ENCODE data around the gene NLRP3. TPM values are rescaled to one million over a fixed set of nuclear protein-coding genes. Genes with fewer than 3 reads are reported as not detected.
"Not testable (repeated sequence)": the region's sequence is repeated elsewhere in the genome, so short reads cannot be mapped to it uniquely, and the experiment has no call there.

The NLRP3 gene
- total RNA-seq, 1 donor from 2014 or later, result not detected

- H3K9me3 Mint-ChIP-seq (ENCODE audit: low read depth), result peaks cover 3% of the 10 kb centered on the region
- H3K4me1 Mint-ChIP-seq (ENCODE audit: low read depth), result no peaks in the 10 kb centered on the region
- H3K36me3 Mint-ChIP-seq (ENCODE audit: insufficient read depth), result no peaks in the 10 kb centered on the region
- H3K4me3 Mint-ChIP-seq (ENCODE audit: low read depth), result no peak overlapping the region
- no peak for DNase-seq (ENCODE audit: low spot score, unreplicated experiment)
- H3K27ac Mint-ChIP-seq, result no peak overlapping the region
- H3K27me3 Mint-ChIP-seq, result no peaks in the 10 kb centered on the region
- no peak for TF ChIP-seq CTCF (IDR thresholded peaks at IDR 0.05; ENCODE audit: unreplicated experiment)
These were observed 59.8 kb downstream of the NLRP3 start for GRCh38 chr1:247475793-247476192.

- not testable (repeated sequence) for DNase-seq (ENCODE audit: low spot score, unreplicated experiment); H3K9me3 Mint-ChIP-seq (ENCODE audit: low read depth); H3K27ac Mint-ChIP-seq; H3K27me3 Mint-ChIP-seq; H3K4me1 Mint-ChIP-seq (ENCODE audit: low read depth); H3K4me3 Mint-ChIP-seq (ENCODE audit: low read depth); H3K36me3 Mint-ChIP-seq (ENCODE audit: insufficient read depth)
These were observed 60.5 kb downstream of the NLRP3 start for GRCh38 chr1:247476328-247477058.

- H3K27me3 Mint-ChIP-seq, result peaks cover 3% of the 10 kb centered on the region
- DNase-seq (ENCODE audit: low spot score, unreplicated experiment), result no peak
- no peak overlapping the region for H3K27ac Mint-ChIP-seq
- no peaks in the 10 kb centered on the region for H3K9me3 Mint-ChIP-seq (ENCODE audit: low read depth)
- TF ChIP-seq CTCF (IDR thresholded peaks at IDR 0.05; ENCODE audit: unreplicated experiment), result no peak
- H3K4me1 Mint-ChIP-seq (ENCODE audit: low read depth), result no peaks in the 10 kb centered on the region
- H3K4me3 Mint-ChIP-seq (ENCODE audit: low read depth), result no peak overlapping the region
- no peaks in the 10 kb centered on the region for H3K36me3 Mint-ChIP-seq (ENCODE audit: insufficient read depth)
These were observed 66.8 kb downstream of the NLRP3 start for GRCh38 chr1:247482747-247483146.

- Mint-ChIP-seq H3K27me3 (peaks cover 3% of the 10 kb centered on the region), H3K36me3 (ENCODE audit: insufficient read depth) (no peaks in the 10 kb centered on the region), H3K27ac (no peak overlapping the region), H3K4me1 (ENCODE audit: low read depth) (no peaks in the 10 kb centered on the region), H3K4me3 (ENCODE audit: low read depth) (no peak overlapping the region), H3K9me3 (ENCODE audit: low read depth) (no peaks in the 10 kb centered on the region)
- no peak for DNase-seq (ENCODE audit: low spot score, unreplicated experiment)
- TF ChIP-seq CTCF (IDR thresholded peaks at IDR 0.05; ENCODE audit: unreplicated experiment), result peak; percentile 56
These were observed 71.1 kb downstream of the NLRP3 start for GRCh38 chr1:247487057-247487456.

- Mint-ChIP-seq H3K9me3 (ENCODE audit: low read depth) (no peaks in the 10 kb centered on the region), H3K4me3 (ENCODE audit: low read depth) (no peak overlapping the region), H3K27ac (no peak overlapping the region), H3K4me1 (ENCODE audit: low read depth) (peaks cover 5% of the 10 kb centered on the region), H3K27me3 (peaks cover 3% of the 10 kb centered on the region), H3K36me3 (ENCODE audit: insufficient read depth) (no peaks in the 10 kb centered on the region)
- DNase-seq (ENCODE audit: low spot score, unreplicated experiment), result no peak
- no peak for TF ChIP-seq CTCF (IDR thresholded peaks at IDR 0.05; ENCODE audit: unreplicated experiment)
These were observed 75.4 kb downstream of the NLRP3 start for GRCh38 chr1:247491328-247491727.

- no peaks in the 10 kb centered on the region for H3K36me3 Mint-ChIP-seq (ENCODE audit: insufficient read depth)
- no peak overlapping the region for H3K27ac Mint-ChIP-seq
- H3K27me3 Mint-ChIP-seq, result no peaks in the 10 kb centered on the region
- DNase-seq (ENCODE audit: low spot score, unreplicated experiment), result no peak
- no peak for TF ChIP-seq CTCF (IDR thresholded peaks at IDR 0.05; ENCODE audit: unreplicated experiment)
- no peaks in the 10 kb centered on the region for H3K9me3 Mint-ChIP-seq (ENCODE audit: low read depth)
- no peak overlapping the region for H3K4me3 Mint-ChIP-seq (ENCODE audit: low read depth)
- peaks cover 11% of the 10 kb centered on the region for H3K4me1 Mint-ChIP-seq (ENCODE audit: low read depth)
These were observed 77.1 kb downstream of the NLRP3 start for GRCh38 chr1:247493106-247493505.
